ENCODE data around the gene CCR6.
"Not testable (repeated sequence)": the region's sequence is repeated elsewhere in the genome, so short reads cannot be mapped to it uniquely, and the experiment has no call there.

Gene CCR6

GRCh38 chr6:167122827-167123657, at the start of gene CCR6:
Gene CCR6 (plus strand): TSS chr6:167123096. CDS start chr6:167136135, 13,039 bp downstream.
- DNase-seq (ENCODE audit: low read depth): no peak

DNA sequence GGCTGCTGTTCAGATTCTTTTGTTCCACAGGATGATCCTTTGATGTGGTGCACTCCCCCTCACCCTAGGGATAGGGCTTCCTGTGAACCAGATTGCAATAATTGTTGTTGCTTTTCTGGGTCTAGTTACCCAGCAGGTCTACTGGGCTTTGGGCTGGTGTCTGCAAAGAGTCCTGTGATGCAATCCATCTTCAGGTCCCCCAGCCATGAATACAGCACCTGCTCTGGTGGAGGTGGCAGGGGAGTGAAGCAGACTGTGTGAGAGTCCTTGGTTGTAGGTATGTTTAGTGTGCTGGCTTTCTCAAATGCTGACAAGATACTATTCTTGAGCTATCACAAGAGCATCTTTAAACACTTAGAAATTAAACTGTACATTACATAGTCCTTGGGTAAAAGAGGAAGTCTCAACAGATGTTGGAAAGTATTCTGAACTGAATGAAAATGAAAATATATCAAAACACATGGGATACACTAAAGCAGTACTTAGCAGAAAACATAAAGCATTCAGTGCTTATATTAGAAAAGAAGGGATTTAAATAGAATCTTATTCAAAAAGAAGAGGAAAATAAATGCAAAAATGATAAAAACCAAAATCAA, 49.1 kb upstream of the CCR6 start:
- no peak for DNase-seq (ENCODE audit: low read depth)

DNA sequence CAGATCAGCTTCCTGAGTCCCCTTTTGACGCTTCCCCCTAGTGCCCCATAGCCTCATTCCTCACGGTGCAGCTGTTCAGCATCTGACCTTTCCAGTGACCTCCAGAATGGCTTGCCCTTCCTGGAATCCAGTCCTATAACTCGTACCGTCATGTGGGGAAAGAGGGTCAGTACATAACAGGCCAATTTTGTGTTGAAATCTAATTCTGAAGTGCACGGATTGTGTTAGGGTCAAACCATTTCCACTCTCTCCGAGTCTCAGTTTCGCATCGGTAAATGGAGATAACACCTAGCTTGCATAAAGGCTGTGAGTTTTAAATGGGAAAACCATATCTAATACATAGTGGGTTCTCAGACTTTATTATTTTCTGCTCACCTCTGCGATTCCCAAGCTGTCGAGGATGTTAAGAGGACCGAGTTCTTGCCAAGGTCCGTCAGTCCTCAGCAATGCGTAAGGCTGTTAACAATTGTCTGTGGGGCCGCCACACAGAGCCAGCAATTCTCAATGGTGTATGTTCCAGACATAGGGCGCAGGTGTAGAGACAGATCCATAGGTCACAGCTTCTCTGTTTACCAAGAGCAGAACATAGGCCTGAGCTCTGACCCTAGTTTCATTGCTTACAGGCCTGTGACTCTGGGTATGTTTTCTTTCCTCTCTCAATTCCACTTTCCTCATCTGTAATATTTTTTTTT, 45.5 kb upstream of the CCR6 start:
- no peak for DNase-seq (ENCODE audit: low read depth)

DNA sequence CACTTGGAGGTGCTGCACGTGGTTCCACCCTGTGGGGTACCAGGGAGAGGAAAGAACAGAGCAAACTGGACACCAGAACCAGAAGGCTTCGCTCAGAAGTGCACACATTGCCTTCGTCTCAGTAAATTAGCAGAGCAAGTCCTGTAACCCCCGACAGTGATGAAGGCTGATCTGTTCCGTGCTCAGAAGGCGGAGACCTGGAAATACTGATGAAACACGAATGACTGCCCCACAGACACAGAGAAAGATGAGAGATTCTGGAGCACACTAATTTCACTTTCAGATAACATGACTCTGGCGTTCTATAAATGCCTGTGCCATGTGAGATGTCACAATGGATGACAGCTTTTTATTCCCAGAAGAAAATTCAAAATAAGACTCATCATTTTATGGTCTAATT, 44.2 kb upstream of the CCR6 start:
- DNase-seq (ENCODE audit: low read depth): no peak

DNA sequence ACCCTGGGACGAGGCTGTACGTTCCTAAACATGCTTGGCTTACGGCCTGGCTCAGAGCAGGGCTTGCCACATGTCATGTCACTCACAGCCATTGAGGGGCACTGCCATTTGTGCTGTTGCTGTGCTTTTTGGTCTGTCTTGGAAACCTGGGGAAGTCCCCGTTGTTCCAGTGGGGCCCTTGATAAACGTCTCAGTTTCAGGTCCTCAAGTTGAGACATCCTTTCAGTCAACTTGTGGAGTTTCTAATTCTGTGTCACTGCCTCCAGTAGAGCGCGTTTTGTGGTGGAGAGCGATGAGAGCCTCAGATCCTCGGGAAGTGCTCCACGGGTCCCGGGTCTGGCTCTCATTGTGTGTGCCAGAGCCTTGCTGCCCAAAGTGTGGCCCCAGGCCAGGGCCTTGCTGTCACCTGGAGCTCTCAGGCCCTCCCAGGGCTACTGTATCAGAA, 43.0 kb upstream of the CCR6 start:
- DNase-seq (ENCODE audit: low read depth): no peak

- no peak for DNase-seq (ENCODE audit: low read depth)
These were observed 35.0 kb upstream of the CCR6 start for GRCh38 chr6:167087857-167088354.

GRCh38 chr6:167088741-167089140, 34.2 kb upstream of the CCR6 start:
- DNase-seq (ENCODE audit: low read depth): not testable (repeated sequence)

- no peak for DNase-seq (ENCODE audit: low read depth)
These were observed 33.4 kb upstream of the CCR6 start for GRCh38 chr6:167089243-167090142.

GRCh38 chr6:167090171-167090570, 32.7 kb upstream of the CCR6 start:
- no peak for DNase-seq (ENCODE audit: low read depth)

DNA sequence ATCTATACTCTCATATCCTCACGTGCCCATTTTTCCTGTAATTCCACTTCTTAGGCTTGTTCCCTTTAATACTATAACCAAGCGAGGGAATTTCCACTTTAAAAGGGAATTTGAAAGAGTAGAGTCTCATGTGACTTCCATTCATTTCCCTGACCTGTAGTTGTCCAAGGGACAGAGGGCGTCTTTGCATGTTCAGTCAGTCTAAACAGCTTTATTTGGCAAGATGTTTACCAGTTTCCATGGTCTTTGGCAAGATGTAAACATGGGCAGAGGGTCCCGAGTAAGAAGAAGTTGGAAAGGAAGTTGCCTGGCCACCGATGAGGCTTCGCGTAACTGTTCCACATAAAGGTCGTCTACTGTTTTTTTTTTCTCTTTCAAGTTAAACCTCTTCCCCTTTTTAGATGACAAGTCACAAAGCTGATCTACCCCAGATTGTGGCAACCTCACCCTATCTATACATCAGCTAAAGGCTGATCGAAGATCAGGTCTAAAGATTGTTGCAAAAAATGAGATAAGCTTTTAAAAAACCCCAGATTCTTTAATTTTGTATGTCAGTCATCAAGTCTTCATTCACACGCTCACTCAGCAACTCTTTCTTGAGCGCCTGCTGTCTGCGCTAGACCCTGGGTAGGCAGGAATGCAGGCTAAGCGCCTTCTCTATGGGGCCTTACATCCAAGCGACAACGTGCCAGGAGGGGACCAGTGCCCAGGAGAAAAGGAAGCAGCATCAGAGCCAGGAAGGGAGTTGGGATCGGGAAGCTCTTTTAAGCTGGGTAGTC, 31.7 kb upstream of the CCR6 start:
- DNase-seq (ENCODE audit: low read depth): no peak

DNA sequence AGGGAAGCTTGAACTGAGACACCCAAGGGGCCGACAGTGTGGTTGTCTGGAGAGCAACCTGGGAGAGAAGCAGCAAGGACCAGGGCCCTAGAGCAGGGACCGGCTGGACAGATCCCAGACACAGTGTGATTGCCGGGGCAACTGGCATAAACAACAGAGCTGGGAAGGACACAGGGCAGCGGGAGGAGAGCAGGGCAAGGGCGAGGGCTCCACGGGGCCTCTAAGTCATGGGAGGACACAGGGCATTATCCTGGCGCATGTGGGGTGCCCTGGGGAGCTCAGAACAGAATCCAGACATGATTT, 31.1 kb upstream of the CCR6 start:
- DNase-seq (ENCODE audit: low read depth): no peak

DNA sequence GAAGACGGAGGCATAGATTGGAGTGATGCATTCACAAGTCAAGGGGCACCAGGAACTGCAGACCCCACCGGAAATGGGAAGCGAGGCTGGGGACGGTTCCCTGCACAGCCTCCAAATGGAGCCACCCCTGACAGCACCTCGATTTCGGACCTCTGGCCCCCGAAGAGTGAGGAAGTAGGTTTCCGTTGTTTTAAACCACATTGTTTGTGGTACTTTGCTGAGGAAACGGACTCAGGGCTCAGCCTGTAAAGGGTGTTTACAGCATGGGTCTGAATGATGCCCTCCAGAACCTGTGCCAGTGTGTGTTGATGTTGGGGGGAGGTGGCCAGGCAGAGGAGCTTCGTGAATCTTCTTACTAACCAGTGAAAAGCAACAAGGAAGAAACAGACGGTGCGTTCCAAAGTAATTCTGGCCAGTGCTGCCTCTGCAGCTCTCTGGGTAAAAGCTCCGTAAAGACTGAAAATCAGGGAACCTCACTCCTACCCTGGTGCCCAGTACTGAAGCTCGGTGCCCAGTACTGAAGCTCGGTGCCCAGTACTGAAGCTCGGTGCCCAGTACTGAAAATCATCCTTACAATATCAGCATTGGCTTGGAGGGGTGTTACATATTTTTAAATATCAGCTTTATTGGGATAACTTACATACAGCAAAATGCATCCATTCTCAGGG, 30.1 kb upstream of the CCR6 start:
- DNase-seq (ENCODE audit: low read depth): no peak

DNA sequence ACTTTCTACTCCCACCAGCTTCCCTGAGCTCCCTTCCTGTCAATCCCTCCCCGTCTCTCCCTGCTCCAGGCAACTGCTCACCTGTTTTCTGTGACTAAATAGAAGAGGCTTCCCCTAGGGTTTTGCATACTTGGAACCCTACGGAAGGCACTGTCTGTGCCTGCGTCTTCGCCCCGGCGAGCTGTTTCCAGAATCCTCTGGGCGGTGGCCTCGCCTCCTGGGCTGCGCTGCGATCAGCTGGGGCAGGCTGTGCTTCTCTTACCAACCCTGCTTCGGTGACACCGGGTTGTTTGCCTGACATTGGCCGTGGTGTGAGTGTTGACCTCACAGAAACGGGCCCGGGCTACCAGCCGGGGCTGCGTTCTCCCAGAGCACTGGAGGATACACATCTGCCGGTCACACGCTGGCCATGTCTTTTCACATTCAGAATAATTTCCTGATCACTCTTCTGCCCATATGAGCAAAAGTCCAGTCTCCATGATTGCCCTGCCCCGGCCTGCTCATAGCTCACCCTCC, 29.4 kb upstream of the CCR6 start:
- no peak for DNase-seq (ENCODE audit: low read depth)

- DNase-seq (ENCODE audit: low read depth): no peak
These were observed 28.9 kb upstream of the CCR6 start for GRCh38 chr6:167093922-167094432.

DNA sequence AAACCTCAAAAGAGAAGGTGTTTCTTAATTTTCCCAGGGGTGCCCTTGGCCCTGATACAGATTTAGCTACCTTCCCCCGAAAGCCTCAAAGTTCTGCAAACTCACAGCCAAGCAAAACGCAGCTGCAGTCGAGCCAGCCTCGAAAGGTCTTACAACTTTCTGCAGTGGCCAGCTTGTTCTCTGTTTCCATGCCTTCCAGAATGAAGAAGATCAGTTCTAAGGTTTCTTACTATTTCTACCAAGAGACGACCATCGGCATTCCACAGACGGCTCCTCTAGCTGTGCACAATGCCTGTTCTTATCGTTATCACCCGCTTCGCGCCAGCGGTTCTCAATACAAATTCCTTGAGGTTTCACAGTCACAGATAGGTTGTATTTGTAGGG, 28.5 kb upstream of the CCR6 start:
- DNase-seq (ENCODE audit: low read depth): no peak

DNA sequence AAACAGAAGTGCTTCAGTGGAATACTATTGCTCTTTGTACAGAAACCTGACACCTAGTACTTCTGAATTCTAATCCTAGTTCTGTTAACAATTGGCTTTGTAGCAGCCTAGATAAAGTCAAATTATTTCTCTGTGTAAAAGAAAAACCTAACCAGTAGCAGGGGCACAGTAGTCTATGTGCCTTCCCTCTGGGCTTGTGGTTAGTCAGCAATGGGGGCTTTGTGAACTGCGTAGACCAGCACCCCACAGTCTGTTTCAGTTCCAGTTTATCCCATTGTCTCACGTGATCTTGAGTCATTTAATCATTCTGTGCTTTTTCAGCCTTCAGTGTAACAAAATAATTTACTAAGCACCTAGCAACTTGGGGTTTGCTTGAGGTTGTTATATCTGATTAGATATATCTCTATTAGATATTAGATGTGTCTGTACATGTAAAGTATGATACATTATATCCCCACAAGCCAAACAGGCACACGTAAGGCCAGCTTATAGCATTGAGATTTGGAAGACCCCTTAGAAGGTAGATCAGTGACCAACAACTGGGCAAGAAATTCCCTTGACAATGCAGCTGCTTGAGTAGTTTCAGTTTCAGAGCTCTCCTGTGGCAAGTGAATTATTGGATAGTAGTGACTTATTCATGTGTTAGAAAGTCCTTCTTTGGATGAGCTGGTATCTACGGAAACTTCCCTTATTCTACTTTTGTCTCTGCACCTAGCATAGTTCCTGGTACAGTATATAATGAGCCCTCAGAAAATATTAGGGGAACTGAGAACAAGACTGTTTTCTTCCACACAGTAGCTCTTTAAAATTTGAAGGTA, 27.9 kb upstream of the CCR6 start:
- no peak for DNase-seq (ENCODE audit: low read depth)

- DNase-seq (ENCODE audit: low read depth): no peak
These were observed 27.0 kb upstream of the CCR6 start for GRCh38 chr6:167095888-167096287.

DNA sequence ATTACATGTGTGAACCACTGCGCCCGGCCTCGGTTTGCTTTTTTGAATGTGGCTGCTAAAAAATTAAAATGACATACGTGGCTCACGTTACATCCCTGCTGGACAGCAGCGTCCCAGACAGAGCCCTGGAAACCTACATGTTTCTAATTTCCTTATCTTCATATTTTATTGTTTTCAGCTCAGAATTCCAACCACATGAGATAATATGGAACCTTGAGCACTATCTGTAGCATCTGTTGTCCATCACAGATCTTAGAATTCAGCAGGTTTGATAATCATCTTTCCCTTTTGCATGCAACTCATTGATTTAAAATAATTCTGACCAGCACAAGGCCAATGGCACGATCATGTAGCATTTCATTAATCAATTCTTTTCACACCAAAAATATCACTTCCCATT, 25.9 kb upstream of the CCR6 start:
- DNase-seq (ENCODE audit: low read depth): no peak

DNA sequence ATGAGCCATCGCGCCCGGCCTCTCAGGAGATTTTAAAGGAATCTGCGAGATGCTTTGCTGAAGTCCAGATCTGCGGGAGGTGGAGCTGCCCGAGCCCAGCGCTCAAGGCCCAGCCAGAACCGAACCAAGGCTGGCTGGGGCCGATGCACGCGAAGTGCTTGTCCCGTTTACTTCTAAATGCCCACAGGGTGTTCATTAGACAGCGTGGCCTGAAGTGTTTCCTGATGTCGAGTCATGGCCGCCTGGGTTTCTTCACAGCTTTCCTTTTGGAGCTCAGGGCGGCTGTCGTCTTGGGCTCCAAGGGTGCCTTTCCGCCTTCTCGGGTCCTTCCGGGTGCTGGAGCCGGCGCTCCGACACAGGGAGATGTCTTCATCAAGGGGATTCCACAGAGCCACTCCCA, 25.1 kb upstream of the CCR6 start:
- no peak for DNase-seq (ENCODE audit: low read depth)

Measured in GM04504 (cell line).